NT2/D1 (cell line): ENCODE data around the gene GNG13.

ENCODE experiments used
- SUZ12 ChIP-seq: IDR thresholded peaks from 2 replicates; pipeline ENCODE4 v1.6.1; 2011; ENCODE audit not compliant: insufficient read length, insufficient read depth; ENCODE audit errors: extremely low read depth
- YY1 ChIP-seq: IDR thresholded peaks from 2 replicates; pipeline ENCODE4 v1.6.1; 2011; ENCODE audit not compliant: insufficient read length, insufficient read depth
- ZNF274 ChIP-seq: IDR thresholded peaks from 2 replicates; pipeline ENCODE4 v1.6.1; 2011; ENCODE audit warnings: mild to moderate bottlenecking, low read depth, low read length

DNA sequence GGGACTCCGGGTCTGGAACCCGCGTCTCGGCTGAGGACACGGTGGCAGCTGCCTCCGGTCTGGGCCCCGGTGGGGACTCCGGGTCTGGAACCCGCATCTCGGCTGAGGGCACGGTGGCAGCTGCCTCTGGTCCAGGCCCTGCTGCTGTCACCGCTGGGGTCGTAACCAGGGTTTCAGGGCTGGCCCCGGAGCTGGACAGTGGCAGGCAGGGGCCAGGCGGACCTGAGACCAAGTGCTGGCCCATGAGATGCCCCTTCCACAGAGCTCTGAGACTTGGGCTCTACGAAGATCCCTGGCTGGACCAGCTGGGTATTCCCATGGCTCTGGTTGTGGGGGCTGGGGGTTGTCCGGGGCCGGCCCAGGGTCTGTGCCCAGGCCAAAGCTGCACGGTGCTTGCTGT, 16.1 kb downstream of the GNG13 start:
- TF ChIP-seq ZNF274, result no peak
- no peak for TF ChIP-seq YY1
- TF ChIP-seq SUZ12, result no peak
